HG03045 (cell line): ENCODE results near the gene WFS1.

Source experiments
- ATAC-seq: cut with Tn5 transposase; IDR thresholded peaks from one replicate; pipeline ENCODE4 v1.9.1; 2021; ENCODE audit warnings: mild to moderate bottlenecking, moderate library complexity; ENCODE audit not compliant: unreplicated experiment

WFS1 gene

DNA sequence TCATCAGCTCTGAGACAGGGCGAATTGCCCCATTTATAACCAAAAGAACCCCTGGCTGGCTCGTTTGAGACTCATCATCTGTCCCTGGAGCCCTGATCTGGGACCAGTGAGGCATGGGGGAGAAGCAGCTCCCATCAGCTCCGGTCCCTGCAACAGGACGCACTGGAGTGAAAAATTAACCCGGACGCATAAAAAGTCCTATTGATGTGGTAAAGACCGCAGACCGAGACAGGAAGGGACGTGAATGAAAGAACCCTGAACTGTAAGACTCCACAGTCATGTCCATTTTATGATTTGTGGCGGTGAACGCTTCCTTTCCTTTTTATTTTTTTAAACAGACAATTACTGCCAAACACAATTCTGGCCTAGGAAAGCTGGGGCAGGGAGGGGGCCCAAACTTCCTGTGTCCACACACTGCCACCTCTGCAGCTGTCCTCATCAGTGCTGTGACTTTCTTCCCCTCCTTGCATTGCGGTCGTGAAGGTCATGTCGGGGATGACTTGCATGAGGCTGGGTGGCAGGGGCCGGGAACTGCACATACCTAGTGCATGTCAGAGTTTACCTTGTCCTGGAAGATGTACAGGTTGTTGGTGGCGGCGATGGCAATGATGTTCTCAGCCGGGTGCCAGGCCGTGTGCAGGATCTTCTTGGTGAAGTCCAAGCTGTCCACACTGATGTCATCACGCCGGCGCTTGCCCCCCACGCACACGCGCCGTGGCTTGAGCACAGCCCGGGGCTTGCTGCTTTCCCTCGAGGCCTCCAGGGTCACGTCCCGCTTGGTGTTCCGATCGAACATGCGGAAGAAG, 53.3 kb downstream of the WFS1 start:
- no peak for ATAC-seq

DNA sequence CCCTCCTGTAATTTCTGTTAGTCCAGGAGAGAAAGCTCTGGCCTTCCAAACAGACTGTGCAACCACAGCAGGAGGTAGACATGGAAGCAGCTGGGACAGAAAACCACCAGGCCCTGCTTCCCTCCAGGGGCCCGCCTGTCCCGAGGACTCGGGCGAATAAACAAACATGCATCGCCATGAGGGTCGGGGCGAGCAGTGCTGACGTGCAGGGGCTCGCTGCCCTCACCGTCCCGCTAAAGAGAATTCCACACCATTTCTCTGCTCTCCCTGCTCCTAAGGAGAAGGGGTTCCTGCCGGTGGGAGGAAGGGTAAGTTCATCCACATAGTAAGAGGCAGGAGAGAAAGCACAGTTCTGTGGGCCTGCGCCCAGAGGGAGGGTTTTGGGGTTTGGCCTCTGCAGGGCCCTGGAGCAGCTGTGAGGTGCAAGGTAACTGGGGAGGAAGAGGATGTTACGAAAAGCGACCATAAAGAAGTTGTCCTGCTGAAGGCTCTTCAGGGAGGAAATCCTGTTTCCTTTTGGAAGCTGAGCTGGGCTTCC, 54.9 kb downstream of the WFS1 start:
- no peak for ATAC-seq

DNA sequence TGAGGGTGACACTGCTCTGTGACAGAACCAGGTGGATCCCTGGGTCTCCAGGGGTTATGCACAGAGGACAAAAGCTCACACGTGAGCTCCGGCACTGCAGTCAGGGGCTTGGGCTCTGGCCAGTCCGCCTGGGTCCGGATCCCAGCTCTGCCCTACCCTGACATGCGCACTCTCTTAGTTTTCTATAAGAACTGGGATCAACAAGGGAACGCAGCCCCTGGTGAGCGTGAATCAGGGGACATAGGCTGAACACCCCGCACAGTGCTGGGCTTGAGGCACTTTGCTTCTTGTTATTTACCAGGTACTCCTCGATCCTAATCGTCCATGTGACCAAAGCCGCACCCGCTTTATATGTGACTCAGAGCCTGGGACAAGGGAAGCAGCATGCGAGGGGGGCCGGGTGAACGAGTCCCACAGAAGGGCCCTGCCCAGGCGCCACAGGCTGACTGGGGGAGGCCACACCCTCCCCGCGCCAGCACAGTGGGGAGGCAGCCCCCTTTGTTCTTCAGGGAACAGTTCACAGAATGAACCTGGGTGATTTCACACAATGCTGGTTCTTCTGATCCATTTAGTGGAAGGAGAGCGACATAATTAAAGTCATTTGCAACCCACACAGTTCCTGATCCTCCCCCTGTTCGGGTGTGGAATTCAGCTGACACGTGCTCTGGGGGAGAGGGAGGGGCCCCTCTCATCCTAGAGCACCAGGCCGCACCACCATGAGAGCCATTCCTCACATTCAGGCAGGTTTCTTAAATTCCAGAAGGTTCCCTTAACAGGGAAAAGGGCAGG, 55.5 kb downstream of the WFS1 start:
- ATAC-seq: no peak

DNA sequence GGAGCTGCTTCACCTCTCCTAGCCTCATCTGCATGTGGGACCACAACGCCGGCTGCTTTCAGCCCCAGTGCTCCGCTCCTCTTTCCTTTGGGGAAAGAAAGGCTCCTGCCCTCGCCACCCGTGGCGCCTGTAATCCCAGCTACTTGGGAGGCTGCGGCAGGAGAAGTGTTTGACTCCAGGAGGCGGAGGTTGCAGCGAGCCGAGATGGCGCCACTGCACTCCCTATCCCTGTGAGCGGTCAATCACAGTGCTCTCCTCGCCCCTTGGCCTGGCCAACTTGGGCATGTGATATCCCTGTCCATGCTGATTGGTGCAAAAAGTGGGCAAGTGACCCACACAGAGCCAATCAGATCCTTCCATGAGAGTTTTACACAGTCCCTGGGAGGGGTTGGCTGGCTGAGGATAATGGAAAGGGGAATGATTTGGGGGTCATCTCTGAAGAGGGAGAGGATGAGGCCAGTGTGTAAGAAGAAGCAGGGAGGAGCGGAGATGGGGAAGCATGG, 56.2 kb downstream of the WFS1 start:
- ATAC-seq: no peak

DNA sequence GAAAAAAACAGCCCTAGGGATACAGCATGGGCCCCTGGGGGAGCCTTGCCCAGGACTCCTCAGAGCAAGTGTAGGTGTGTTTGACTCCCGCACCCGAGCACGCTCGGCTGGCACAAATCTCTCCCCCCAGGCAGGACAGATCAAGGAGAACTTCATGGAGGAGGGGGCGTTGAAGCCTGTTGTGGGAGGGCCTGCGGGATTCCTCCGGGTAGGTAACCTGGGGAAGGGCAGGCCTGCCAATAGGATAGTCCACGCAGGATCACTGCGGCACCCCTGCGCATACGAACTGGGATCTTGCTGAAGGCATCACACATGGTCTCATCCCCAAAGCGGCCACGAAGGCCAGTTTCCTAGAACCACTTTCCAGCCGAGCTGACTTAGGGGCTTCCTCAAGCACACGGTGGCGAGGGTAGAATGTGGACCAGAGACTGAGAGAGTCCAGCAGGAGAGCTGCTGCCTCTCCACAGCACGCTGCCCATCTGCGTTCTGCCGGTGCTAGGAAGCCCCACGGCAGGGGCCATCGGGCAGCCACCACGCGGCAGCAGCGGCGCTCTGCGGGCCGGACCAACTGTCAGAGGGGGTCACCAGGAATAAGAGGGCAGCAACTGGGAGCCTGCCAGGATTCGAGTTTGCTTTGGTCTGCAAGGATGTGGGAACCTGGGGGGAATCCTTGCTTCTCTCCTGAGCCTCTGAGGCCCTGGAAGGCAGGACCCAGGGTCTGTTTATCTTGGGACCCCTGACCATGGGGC, 56.8 kb downstream of the WFS1 start:
- ATAC-seq: no peak

DNA sequence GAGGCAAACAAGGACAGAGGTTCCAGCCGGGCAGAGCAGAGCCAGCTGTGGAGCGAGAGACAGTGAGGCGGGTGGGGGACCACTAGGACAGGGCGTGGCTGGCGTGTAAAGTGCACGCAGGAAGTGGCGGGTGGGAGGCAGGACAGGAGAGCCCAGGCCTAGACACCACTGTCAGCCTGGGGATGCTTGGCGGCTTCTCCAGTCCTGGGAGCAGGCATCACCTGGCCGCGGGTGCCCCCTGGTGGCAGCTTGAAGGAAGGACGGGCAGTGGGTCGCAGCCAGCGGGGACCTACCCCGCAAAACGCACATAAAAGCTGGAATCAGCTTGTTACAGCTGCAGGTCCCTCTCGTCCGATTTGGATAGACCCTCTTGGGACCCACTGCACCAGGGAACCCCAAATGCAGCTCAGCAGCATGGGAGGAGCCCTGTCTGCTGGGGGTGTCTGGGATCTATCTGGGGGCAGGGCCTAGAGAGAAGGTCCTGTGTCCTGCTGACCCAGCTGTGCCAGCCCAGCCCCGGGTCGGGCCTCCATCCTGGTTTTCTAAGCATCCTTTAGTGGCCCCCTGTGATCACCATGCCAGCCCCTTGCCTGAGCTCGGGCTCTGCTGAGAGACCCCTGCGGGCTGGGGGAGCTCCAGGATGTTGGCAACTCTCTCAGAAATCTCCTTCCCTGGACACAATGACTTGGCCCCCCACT, 57.7 kb downstream of the WFS1 start:
- ATAC-seq: no peak

DNA sequence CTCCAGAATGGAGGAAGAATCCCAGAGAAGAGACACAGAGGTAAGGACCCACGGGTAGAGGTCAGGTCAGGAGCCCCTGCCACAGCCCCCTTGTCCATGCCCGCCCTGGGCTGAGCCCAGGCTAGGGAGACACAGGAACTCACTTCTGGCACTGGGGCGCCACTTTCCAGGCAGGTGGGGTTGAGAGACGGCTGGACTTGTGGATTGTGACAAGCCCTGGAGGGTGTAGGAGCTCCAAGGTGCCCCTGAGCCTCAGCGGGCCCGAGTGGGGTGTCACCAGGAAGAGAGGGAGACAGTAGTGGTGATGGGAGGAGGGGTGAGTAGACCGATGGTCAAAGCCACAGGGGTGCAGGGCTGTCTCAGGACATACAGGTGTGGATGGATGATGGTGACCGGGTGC, 58.9 kb downstream of the WFS1 start:
- ATAC-seq: no peak

DNA sequence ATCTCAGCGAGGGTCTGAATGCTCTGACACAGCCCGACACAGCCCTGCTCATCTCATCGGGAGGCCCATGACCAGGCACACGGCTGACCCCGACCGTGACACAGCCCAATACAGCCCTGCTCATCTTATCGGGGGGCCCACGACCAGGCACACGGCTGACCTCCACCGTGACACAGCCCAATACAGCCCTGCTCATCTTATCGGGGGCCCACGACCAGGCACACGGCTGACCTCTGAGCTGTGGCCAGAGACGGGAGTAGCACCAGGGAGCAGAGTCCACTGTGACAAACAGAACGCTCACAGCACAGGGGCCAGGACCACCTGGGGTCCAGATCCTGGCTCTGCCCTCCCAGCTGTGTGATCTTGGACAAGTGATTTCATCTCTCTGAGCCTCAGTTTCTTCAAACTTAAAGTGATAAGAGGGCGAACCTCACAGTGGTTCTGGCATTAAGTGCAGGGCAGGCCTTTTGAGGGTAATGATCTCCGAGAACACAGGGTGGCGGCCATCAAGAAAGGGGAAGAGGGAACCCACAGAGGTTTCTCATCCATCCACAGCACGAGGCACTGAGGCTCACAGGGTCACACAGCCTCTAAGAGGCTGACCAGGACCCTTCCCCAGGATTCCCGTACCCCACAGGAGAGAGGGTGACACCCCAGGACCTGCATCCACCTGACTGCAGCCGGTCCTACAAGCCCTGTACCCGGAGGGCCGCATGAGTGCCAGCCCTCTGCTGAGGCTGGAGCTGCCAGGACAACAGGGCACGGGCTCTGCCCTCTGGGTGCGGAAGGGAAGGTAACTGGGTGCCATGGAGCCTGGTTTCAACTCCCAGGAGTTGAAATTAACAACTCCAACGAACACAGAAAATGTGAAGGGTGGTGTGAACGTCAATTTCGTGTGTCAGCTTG, 60.1 kb downstream of the WFS1 start:
- no peak for ATAC-seq

DNA sequence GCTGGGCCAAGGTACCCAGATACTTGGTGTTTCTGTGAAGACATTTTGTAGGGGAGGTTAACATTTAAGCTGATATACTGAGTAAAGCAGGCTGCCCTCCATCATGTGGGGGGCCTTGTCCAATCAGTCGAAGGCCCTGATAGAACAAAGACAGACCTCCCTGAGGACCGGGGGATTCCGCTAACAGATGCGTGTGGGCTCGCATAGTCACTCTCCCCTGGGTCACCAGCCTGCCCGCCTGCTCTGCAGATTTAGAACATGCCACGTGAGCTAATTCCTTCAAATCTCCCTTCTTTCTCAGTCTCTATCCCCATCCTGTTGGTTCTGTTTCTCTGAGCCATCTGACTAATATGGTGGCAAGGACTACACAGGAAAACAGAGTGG, 60.7 kb downstream of the WFS1 start:
- no peak for ATAC-seq

DNA sequence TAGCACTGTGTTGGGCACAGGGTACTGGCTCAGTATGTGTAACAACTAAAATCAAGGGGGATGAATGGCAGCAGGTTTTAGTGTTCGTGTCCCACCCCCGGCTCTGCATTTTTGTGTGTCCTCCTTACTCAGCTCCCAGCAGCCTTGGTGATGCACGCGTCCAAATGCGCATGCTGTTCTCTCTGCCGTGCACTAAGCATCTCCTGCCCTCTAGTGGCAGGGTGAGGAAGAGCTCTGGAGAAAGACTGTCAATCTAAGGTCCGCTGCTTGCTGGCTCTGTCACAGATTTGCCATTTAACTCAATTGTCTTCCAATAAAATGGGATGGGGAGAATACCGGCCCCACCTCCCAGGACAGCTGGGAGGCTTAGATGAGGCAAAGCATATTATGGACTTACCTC, 61.4 kb downstream of the WFS1 start:
- ATAC-seq: no peak

DNA sequence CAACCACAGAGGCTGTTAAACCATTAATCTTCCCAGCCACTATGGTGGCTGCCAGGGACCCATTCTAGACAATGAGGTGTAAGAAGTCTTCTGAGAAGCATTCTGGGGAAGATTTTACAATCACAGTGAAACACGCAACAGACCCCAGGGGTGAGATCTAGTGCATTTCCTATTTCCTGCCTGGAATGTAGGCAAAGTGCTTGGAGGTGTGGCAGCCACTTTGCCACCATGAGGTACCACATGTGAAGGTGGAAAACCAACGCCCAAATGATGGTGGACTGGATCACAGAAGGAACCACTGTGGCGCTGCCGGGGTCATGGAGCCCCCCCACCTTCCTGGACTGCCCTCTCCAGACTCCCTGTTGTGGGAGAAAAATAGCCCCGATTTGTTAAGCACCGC, 61.8 kb downstream of the WFS1 start:
- no peak for ATAC-seq

DNA sequence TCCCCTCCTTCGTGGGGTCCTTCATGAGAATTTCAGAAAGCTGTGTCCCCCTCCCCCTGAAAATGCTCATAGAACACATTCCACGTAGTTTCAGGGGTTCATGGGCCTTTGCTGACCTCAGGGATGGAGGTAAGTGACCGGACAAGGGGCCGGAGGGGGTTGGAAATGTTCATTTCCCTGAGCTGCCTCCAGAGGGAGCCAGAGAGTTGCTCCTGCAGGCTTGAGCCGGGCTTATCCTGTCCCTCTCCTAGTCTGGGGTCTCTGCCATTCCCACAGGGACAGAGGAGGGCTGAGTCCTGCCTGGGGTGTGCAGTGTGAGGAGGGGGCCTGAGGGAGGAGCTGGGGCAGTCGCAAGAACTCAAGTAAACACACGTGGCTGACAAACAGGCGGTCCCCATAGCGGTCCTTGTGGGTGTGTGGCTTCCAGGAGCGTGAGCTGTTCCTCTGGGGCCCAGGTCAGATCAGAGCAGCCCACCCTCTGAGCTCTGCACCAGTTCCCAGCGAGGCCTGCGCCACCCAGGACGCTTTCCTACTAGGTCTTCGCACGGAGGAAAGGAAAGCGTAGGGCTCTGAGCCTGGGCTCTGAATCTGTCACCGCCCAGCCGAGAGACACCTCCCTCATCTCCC, 62.5 kb downstream of the WFS1 start:
- no peak for ATAC-seq

DNA sequence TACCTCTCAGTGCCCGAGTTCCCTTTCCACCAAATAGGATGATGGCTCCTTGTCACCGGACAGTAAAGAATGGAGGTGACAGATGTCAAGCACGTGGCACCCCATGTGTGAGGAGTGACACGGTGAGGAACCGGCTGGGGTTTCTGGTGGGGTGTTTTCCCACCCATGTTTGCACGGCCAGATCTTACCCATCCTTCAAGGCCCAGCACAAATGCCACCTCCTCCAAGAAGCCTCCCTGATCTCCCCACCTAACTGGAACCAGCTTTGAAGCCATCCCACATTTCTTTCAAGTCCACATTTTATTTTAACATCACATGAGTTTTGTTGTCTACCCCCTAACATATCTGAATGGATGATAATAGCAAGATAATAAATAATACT, 63.0 kb downstream of the WFS1 start:
- ATAC-seq: no peak

DNA sequence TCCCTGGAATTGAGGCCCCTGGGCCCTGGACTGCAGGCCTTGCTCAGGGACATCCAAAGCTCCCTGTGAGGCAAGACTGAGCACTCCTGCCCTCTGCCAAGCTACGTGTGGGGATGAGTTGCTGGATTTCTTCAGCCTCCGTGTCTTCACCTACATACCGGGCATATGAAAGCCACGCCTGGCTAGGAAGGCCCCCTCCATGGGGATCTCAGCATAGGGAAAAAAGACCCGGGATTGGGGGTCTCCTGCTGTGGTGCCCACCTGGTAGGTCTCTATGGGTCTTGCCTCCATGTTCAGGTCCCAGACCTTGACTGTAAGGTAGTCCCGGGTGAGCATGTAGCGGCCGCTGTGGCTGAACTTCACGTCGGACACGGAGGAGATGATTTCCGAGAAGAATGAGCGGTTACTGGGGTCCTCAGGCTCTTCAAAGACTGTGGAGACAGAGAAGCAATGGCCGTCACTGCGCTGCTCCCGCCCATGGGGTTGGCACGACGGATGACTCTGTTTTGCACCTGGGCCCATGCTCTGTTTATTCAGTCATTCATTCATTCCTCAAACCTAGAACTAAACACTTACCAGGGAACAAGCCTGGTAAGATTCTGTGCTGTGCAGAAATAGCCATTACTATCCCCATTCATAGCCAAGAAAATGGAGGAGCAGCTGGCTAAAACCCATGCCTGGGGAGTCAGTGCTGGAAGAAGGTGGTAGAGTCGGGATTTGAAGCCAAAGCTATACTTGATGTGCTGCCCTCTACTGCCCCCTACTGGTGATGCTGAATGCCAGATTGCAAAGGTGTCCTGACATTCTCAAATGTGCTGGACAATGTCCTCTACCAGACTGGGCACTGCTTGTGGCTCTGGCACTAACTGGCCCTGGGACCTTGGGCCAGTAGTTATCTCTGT, 63.9 kb downstream of the WFS1 start:
- ATAC-seq: no peak

DNA sequence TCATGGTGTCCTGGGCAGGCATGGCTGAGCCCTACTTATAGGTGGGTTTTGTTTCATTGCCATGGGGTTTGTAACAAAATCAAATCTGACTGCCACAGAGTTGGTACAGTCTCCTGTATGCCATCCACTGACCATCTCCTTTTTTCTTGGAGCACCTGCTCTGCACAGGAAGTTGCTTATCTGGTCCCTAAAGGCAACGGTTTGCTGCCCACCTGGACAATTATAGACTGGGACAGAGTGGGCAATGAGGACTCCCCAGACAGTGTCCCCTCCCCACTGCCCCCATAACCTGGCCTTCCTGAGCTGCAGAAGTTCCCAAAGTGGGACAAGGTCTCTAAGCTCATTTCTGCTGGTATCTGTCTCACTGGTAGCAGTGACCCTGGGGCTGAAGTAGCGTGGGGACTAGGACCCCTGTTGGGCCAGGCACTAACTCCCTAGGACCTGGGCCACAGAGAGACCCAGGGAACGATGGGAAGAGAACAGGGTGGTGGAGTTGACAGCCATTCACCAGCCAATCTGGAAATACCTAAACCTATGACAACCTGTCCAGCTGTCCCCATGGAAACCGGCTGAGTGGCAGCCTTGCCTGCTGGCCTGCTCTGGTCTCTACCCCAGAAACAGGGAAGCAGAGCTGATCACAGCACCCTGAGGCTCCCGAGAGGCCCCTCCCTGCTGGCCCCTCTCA, 64.7 kb downstream of the WFS1 start:
- ATAC-seq: no peak

DNA sequence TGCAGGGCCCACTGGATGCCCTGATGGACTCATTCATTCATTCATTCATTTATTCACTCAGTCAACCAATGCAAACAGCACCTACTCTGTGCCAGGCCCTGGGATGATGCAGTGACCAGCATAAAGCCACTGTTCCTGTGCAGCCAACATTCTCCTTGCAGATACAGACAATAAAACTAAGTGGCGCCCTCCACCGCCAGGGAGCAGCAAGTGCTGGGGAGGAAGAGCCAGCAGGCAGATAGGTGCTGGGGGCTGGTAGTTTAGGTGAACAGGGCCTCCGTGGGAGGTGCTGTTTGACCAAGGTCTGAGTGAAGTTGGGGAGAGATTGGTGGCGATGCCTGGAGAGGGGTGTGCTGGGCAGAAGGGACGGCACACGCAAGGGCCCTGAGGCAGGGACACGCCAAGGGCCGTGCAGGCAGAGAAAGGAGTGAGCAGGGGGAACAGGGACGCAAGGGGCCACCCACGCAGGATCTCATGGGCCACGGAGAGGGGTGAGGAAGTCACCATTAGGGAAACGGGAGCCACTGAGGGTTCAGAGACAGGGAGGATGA, 65.5 kb downstream of the WFS1 start:
- no peak for ATAC-seq

DNA sequence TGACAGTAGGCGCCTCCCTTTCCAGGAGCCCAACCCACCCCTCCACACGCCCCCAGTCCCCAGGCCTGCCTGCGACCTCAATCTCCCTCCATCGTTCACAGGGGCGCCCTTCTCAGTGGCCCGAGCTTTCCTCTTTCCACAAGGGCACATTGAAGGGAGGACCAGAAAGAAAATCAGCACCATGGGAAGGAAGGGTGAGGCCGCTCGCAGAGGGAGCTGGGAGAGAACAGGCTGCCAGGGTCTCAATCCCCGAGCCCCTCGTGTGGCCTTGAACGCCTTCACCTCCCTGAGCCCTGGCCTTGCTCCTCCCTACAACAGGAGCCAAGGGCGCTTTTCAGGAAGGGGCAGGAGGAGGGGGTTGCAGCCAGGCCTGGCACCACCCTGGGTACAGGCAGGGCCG, 66.5 kb downstream of the WFS1 start:
- no peak for ATAC-seq
